ENCODE measurements around the gene NTRK3.

The NTRK3 gene

DNA sequence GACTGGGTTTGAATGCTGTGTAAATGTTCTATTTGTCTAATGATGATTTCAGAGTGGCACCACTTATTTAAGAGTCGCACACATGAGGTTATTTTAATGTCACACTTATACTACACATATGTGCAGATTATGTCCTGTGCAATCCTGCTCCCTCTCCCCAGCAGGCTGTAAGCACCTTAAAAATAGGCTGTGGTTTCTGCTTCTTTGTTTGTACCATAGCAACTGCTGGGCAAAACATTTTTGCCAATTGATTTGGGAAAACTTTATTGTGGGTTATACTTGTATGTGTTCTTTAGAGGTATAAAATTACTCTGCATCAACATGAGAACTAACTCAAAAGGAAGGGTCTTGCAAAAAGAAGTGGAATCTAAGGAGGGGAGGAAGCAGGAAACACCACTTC is 318.5 kb downstream of the NTRK3 start:
- Histone ChIP-seq H2BK120ac (ENCODE audit: insufficient read depth, low read length, poor library complexity) (no peak overlapping the region), H3K14ac (ENCODE audit: low read length) (no peak overlapping the region), H2BK12ac (ENCODE audit: low read length) (no peak overlapping the region), H3K79me2 (ENCODE audit: control insufficient read depth, insufficient read depth, low read length, poor library complexity) (no peaks in the 10 kb centered on the region), H3K36me3 (ENCODE audit: control insufficient read depth in 1 of 2, insufficient read depth in 2 of 2, low read length in 2 of 2) (no peaks in the 10 kb centered on the region), H3K18ac (ENCODE audit: low read length) (no peak overlapping the region), H3K4me3 (ENCODE audit: low read depth, low read length) (no peak overlapping the region), H2AK5ac (ENCODE audit: low read length) (no peak overlapping the region), H3K27me3 (ENCODE audit: insufficient read depth, low read length) (no peaks in the 10 kb centered on the region), H3K27ac (ENCODE audit: low read depth, low read length) (peak overlapping the region; percentile 69), H3K9ac (ENCODE audit: low read length) (no peak overlapping the region), H3K79me1 (ENCODE audit: low read length) (peaks cover 4% of the 10 kb centered on the region), H2BK5ac (ENCODE audit: low read depth, low read length, poor library complexity) (no peak overlapping the region), H4K8ac (ENCODE audit: low read depth, low read length) (no peak overlapping the region), H3K4me2 (ENCODE audit: low read length) (no peak overlapping the region), H3K23ac (ENCODE audit: low read length) (no peak overlapping the region), H4K12ac (ENCODE audit: low read depth, low read length) (no peak overlapping the region), H4K91ac (ENCODE audit: low read depth, low read length) (no peak overlapping the region), H3K9me3 (ENCODE audit: insufficient read depth, low read depth, low read length) (no peaks in the 10 kb centered on the region), H3K4me1 (ENCODE audit: control insufficient read depth in 1 of 2, insufficient read depth in 2 of 2, low read length in 2 of 2) (peaks cover 13 to 22% of the 10 kb centered on the region in 2 experiments), H3K4ac (ENCODE audit: low read depth, low read length) (no peak overlapping the region), H2AFZ (ENCODE audit: insufficient read depth, low read length, poor library complexity) (no peak overlapping the region)
- WGBS (ENCODE audit: extremely low coverage, insufficient coverage, insufficient read length), result no CpG with 5 or more reads among the region's 1 CpG
- no peak for DNase-seq

DNA sequence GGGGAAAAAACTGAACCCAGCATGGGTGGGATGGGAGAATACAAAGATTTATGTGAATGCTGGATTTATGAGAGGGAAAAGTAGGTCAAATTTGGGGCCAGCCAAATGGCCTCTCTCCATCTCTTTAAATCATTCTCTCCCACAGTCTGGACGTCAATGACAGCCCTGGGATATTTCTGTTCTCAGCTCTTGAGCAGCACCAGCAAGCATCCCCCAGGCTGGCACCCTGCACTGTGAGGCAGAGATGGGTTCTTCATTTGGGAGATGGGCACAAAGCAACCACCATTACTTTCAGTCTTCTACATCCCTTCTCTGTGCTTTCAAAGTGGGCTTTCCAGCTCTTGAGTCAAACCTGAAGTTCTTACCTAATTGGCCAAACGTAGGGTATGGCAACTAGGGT is 321.0 kb downstream of the NTRK3 start:
- no peak overlapping the region for H3K4me3 ChIP-seq (ENCODE audit: low read depth, low read length)
- H3K23ac ChIP-seq (ENCODE audit: low read length), result no peak overlapping the region
- no peaks in the 10 kb centered on the region for H3K27me3 ChIP-seq (ENCODE audit: insufficient read depth, low read length)
- H4K91ac ChIP-seq (ENCODE audit: low read depth, low read length), result no peak overlapping the region
- no peaks in the 10 kb centered on the region for H3K36me3 ChIP-seq (ENCODE audit: control insufficient read depth in 1 of 2, insufficient read depth in 2 of 2, low read length in 2 of 2)
- H3K9ac ChIP-seq (ENCODE audit: low read length), result no peak overlapping the region
- no peaks in the 10 kb centered on the region for H3K79me2 ChIP-seq (ENCODE audit: control insufficient read depth, insufficient read depth, low read length, poor library complexity)
- H3K9me3 ChIP-seq (ENCODE audit: insufficient read depth, low read depth, low read length), result no peaks in the 10 kb centered on the region
- no peak for DNase-seq
- H4K12ac ChIP-seq (ENCODE audit: low read depth, low read length), result no peak overlapping the region
- no peak overlapping the region for H3K18ac ChIP-seq (ENCODE audit: low read length)
- H3K4me1 ChIP-seq (ENCODE audit: control insufficient read depth in 1 of 2, insufficient read depth in 2 of 2, low read length in 2 of 2), result peaks cover 5 to 9% of the 10 kb centered on the region in 2 experiments
- H3K4ac ChIP-seq (ENCODE audit: low read depth, low read length), result no peak overlapping the region
- H3K4me2 ChIP-seq (ENCODE audit: low read length), result no peak overlapping the region
- WGBS (ENCODE audit: extremely low coverage, insufficient coverage, insufficient read length), result no CpG with 5 or more reads among the region's 2 CpGs
- no peak overlapping the region for H2BK12ac ChIP-seq (ENCODE audit: low read length)
- H2AFZ ChIP-seq (ENCODE audit: insufficient read depth, low read length, poor library complexity), result no peak overlapping the region
- no peak overlapping the region for H2BK5ac ChIP-seq (ENCODE audit: low read depth, low read length, poor library complexity)
- no peak overlapping the region for H4K8ac ChIP-seq (ENCODE audit: low read depth, low read length)
- no peak overlapping the region for H3K27ac ChIP-seq (ENCODE audit: low read depth, low read length)
- H3K79me1 ChIP-seq (ENCODE audit: low read length), result peaks cover 4% of the 10 kb centered on the region
- no peak overlapping the region for H2AK5ac ChIP-seq (ENCODE audit: low read length)
- H3K14ac ChIP-seq (ENCODE audit: low read length), result no peak overlapping the region
- H2BK120ac ChIP-seq (ENCODE audit: insufficient read depth, low read length, poor library complexity), result no peak overlapping the region

DNA sequence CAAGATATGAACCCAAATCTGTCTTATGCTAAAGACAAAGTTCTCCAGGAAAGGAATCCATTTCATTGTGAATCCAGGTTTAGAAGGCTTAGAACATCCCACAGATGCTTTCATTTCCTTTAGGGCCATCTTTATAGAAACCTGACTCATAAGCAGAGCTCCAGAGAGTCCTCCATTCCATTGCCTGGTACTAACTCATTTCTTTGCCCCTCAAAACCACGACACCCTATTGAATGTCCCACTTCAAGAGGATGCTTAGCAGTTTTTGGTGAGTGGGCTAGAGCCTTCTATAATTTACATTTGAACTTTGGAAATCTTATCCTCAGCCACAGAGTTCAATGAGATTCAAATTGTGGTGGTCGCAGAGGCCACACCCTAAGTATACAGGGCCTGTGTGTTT is 325.0 kb downstream of the NTRK3 start:
- DNase-seq, result no peak
- Histone ChIP-seq H3K27me3 (ENCODE audit: insufficient read depth, low read length) (no peaks in the 10 kb centered on the region), H3K9me3 (ENCODE audit: insufficient read depth, low read depth, low read length) (no peaks in the 10 kb centered on the region), H3K4me3 (ENCODE audit: low read depth, low read length) (no peak overlapping the region), H2BK120ac (ENCODE audit: insufficient read depth, low read length, poor library complexity) (no peak overlapping the region), H3K14ac (ENCODE audit: low read length) (no peak overlapping the region), H2BK12ac (ENCODE audit: low read length) (no peak overlapping the region), H4K12ac (ENCODE audit: low read depth, low read length) (no peak overlapping the region), H4K91ac (ENCODE audit: low read depth, low read length) (no peak overlapping the region), H3K4me2 (ENCODE audit: low read length) (no peak overlapping the region), H3K79me1 (ENCODE audit: low read length) (no peaks in the 10 kb centered on the region), H3K9ac (ENCODE audit: low read length) (no peak overlapping the region), H3K18ac (ENCODE audit: low read length) (no peak overlapping the region), H3K4ac (ENCODE audit: low read depth, low read length) (no peak overlapping the region), H4K8ac (ENCODE audit: low read depth, low read length) (no peak overlapping the region), H3K4me1 (ENCODE audit: control insufficient read depth in 1 of 2, insufficient read depth in 2 of 2, low read length in 2 of 2) (no peaks in the 10 kb centered on the region), H2BK5ac (ENCODE audit: low read depth, low read length, poor library complexity) (no peak overlapping the region), H3K36me3 (ENCODE audit: control insufficient read depth in 1 of 2, insufficient read depth in 2 of 2, low read length in 2 of 2) (no peaks in the 10 kb centered on the region), H2AFZ (ENCODE audit: insufficient read depth, low read length, poor library complexity) (no peak overlapping the region), H3K79me2 (ENCODE audit: control insufficient read depth, insufficient read depth, low read length, poor library complexity) (no peaks in the 10 kb centered on the region), H3K27ac (ENCODE audit: low read depth, low read length) (no peak overlapping the region), H3K23ac (ENCODE audit: low read length) (no peak overlapping the region), H2AK5ac (ENCODE audit: low read length) (no peak overlapping the region)
- WGBS (ENCODE audit: extremely low coverage, insufficient coverage, insufficient read length), result no CpG with 5 or more reads among the region's 2 CpGs

DNA sequence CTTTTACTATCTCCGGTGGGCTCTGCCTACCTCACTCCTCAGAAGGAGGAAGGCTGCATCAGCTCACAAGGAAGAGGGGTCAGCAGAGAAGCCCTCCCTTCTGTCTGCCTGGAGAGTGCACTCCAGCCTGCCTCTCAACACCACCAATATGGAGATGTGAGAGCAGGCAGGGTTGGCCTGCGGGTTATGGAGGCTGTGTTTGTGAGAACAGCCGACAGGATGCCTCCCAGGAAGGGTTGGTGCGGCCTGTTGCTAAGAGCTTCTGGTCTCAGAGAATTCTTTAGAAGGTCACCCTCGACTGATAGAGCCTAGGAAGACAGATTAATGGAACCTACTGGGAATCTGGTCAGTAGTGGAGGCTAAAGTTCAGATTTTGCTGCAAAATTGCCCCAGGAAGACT is 326.1 kb downstream of the NTRK3 start:
- Histone ChIP-seq H2AK5ac (ENCODE audit: low read length) (no peak overlapping the region), H3K27ac (ENCODE audit: low read depth, low read length) (no peak overlapping the region), H3K4me2 (ENCODE audit: low read length) (no peak overlapping the region), H2BK5ac (ENCODE audit: low read depth, low read length, poor library complexity) (no peak overlapping the region), H4K8ac (ENCODE audit: low read depth, low read length) (no peak overlapping the region), H4K91ac (ENCODE audit: low read depth, low read length) (no peak overlapping the region), H3K79me2 (ENCODE audit: control insufficient read depth, insufficient read depth, low read length, poor library complexity) (no peaks in the 10 kb centered on the region), H2BK120ac (ENCODE audit: insufficient read depth, low read length, poor library complexity) (no peak overlapping the region), H2AFZ (ENCODE audit: insufficient read depth, low read length, poor library complexity) (no peak overlapping the region), H3K23ac (ENCODE audit: low read length) (no peak overlapping the region), H3K4me1 (ENCODE audit: control insufficient read depth in 1 of 2, insufficient read depth in 2 of 2, low read length in 2 of 2) (no peaks in the 10 kb centered on the region), H4K12ac (ENCODE audit: low read depth, low read length) (no peak overlapping the region), H3K9me3 (ENCODE audit: insufficient read depth, low read depth, low read length) (no peaks in the 10 kb centered on the region), H3K4me3 (ENCODE audit: low read depth, low read length) (no peak overlapping the region), H3K9ac (ENCODE audit: low read length) (no peak overlapping the region), H3K14ac (ENCODE audit: low read length) (no peak overlapping the region), H2BK12ac (ENCODE audit: low read length) (no peak overlapping the region), H3K79me1 (ENCODE audit: low read length) (no peaks in the 10 kb centered on the region), H3K4ac (ENCODE audit: low read depth, low read length) (no peak overlapping the region), H3K36me3 (ENCODE audit: control insufficient read depth in 1 of 2, insufficient read depth in 2 of 2, low read length in 2 of 2) (no peaks in the 10 kb centered on the region), H3K18ac (ENCODE audit: low read length) (no peak overlapping the region), H3K27me3 (ENCODE audit: insufficient read depth, low read length) (no peaks in the 10 kb centered on the region)
- no peak for DNase-seq
- WGBS (ENCODE audit: extremely low coverage, insufficient coverage, insufficient read length), result no CpG with 5 or more reads among the region's 5 CpGs

Data from trophoblast cell (in vitro differentiated cells and primary cell).